Spleen (tissue), 11 donors: ENCODE measurements around the gene GBP2. TPM values are rescaled to one million over a fixed set of nuclear protein-coding genes. Genes with fewer than 3 reads are reported as not detected.

Source experiments
- DNase-seq: peaks from one replicate; pipeline ENCODE4 v3.0.0-alpha.2; 2020
- H3K27ac ChIP-seq, 8 donors: fragments of 200-600 bp; sonication (generic) in 7 of 8; 1 replicate in 4 of 8; 2 replicates in 4 of 8; pipeline versions ENCODE4 v1.5.0 to v1.8.0; 2016 to 2021; ENCODE audit warnings: inconsistent platforms in 4 of 8, mild to moderate bottlenecking in 4 of 8, moderate library complexity in 1 of 8
- H3K27me3 ChIP-seq, 7 donors: fragments of 200-600 bp; sonication (generic) in 6 of 7; replicated peaks in 1 of 7; 1 replicate in 4 of 7; 2 replicates in 3 of 7; pipeline versions ENCODE4 v1.5.0 to v1.8.0; 2016 to 2021; ENCODE audit warnings: inconsistent platforms in 3 of 7, mild to moderate bottlenecking in 1 of 7
- H3K36me3 ChIP-seq, 6 donors: fragments of 200-600 bp; sonication (generic) in 5 of 6; 1 replicate in 4 of 6; 2 replicates in 2 of 6; pipeline versions ENCODE4 v1.5.0 to v1.8.0; 2016 to 2021; ENCODE audit warnings: inconsistent platforms in 2 of 6
- H3K4me1 ChIP-seq, 6 donors: fragments of 200-600 bp; sonication (generic) in 5 of 6; 1 replicate in 3 of 6; 2 replicates in 3 of 6; pipeline versions ENCODE4 v1.5.0 to v1.8.0; 2016 to 2021; ENCODE audit warnings: inconsistent platforms in 3 of 6
- H3K4me3 ChIP-seq, 8 donors: fragments of 200-600 bp; sonication (generic) in 7 of 8; 1 replicate in 4 of 8; 2 replicates in 4 of 8; pipeline versions ENCODE4 v1.5.0 to v1.8.0; 2016 to 2021; ENCODE audit warnings: inconsistent platforms in 4 of 8, mild to moderate bottlenecking in 4 of 8, moderate library complexity in 2 of 8
- H3K9me3 ChIP-seq, 8 donors: fragments of 200-600 bp; sonication (generic) in 7 of 8; 1 replicate in 4 of 8; 2 replicates in 4 of 8; pipeline versions ENCODE4 v1.5.0 to v1.8.0; 2016 to 2021; ENCODE audit warnings: inconsistent platforms in 4 of 8
- CTCF ChIP-seq, 11 experiments: fragments of 200-600 bp in 7 of 11; fragments of 450-650 bp in 4 of 11; sonication (generic) in 4 of 11; IDR thresholded peaks in 8 of 11; conservative IDR thresholded peaks in 3 of 11; 1 replicate in 7 of 11; 2 replicates in 4 of 11; pipeline versions ENCODE4 v1.4.0 to v1.8.0; 2016 to 2021; ENCODE audit warnings: antibody characterized with exemption in 11 of 11, inconsistent platforms in 4 of 11, mild to moderate bottlenecking in 1 of 11
- POLR2A ChIP-seq, 3 donors: fragments of 450-650 bp; IDR thresholded peaks; one replicate each; pipeline ENCODE4 v1.5.1; 2017; ENCODE audit warnings: antibody characterized with exemption in 3 of 3, mild to moderate bottlenecking in 1 of 3
- POLR2AphosphoS5 ChIP-seq, 3 donors: sonication (generic); formaldehyde crosslinking; IDR thresholded peaks; one replicate each; pipeline ENCODE4 v1.5.1; 2017; ENCODE audit warnings: antibody characterized with exemption in 3 of 3
- WGBS, 5 donors: extraction: QIAGEN DNeasy Blood & Tissue Kit in 3 of 5; methylation state at CpG; one replicate each; pipeline versions ENCODE4 v1.1.5 to v1.1.7; 2013 to 2018; 5-methylcytosine and 5-hydroxymethylcytosine counted together
- intact Hi-C: fragments of 100-400 bp; cut with DNase I; formaldehyde crosslinking; loops from one replicate; pipeline ENCODE4 v1.15.0; 2023; ENCODE audit warnings: low total_unique reads
- polyA plus RNA-seq, 3 donors: library from polyadenylated mRNA; stranded (reverse); fragments of 200-250 nt; gene quantifications; one replicate each; pipeline ENCODE4 v1.2.1, GENCODE V29; 2013
- total RNA-seq, 7 donors: library from RNA; depleted of rRNA in 3 of 7; stranded (reverse); fragments of >200 nt in 3 of 7; fragmentation: NEBNext Ultra II Directional in 4 of 7; extraction: Animal tissue kit (Norgen Biotek cat#: 25700) in 4 of 7; gene quantifications; one replicate each; pipeline versions ENCODE4 v1.1.0 to v1.2.1, GENCODE V29; 2016 to 2021
- donor health status: healthy with polysubstance abuse.
- donor health status: DM: no; HTN: no; CAD: no; lungs with moderate emphysema.
- donor health status: DM: no; HTN: no; CAD: no.
- donor health status: Bipolar disorder and iron deficiency.
- donor health status: healthy.
- donor health status: DM: no; HTN: no; CAD: no.
- donor health status: DM: yes; HTN: yes; CAD: no.

GBP2 gene
- total and polyA plus RNA-seq, 10 donors: 62.1 to 109 (median 79.6) TPM

DNA sequence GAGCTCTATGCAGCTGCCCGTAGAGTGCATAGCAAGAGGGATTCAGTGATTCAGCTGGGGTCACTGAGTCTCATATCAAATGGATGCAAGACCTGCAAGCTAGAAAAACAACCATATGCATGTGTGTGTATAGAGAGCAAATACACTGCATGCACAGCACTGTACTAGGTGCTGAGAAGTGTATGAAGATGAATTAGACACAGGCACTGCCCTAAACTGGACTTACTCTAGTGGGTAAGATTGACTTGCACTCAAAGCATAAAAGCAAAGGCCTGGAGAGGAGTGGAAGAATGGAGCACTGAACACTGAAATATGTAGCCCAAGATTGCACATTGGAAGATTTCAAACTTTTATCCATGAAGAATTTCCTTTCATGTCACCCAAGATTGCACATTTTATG is 55.4 kb downstream of the GBP2 start:
- 53 to 81% (median 67%) methylated on average over 1 of the region's 1 CpG for WGBS, 5 donors
- intact Hi-C loops: no loop called here
- DNase-seq: no peak
- TF ChIP-seq POLR2A (IDR thresholded peaks at IDR 0.05) (no peak), POLR2AphosphoS5 (IDR thresholded peaks at IDR 0.05) (no peak)
- peaks cover 0 to 20% (median 14%) of the 10 kb centered on the region in 8 donors for H3K9me3 ChIP-seq
- H3K27me3 ChIP-seq: no peaks in the 10 kb centered on the region
- peak overlapping the region in 7 of 8 donors; percentile 55 to 83 (median 76) for H3K27ac ChIP-seq
- H3K4me3 ChIP-seq: peak overlapping the region in 6 of 8 donors; percentile 15 to 66 (median 25)
- H3K36me3 ChIP-seq: no peaks in the 10 kb centered on the region
- peaks cover 0 to 36% (median 22%) of the 10 kb centered on the region in 6 donors for H3K4me1 ChIP-seq

DNA sequence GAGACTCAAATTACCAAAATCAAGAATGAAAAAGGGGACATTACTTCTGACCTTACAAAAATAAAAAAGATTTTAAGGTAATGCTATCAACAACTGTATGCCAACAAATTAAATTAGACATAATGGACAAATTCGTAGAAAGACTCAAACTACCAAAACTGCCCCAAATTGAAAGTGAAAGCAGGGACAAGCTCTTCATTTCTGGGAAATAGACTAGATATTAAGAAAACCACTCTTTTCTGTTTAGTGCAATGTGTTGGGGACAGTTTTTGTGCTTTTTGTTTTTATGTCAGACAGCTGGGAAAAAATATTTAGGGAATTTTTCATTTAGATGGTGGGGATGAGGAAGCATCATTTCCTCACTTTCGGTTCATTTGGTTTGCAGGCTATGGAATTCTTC is 56.0 kb downstream of the GBP2 start:
- Histone ChIP-seq H3K27ac (peak overlapping the region; percentile 16 to 83 (median 74)), H3K36me3 (no peaks in the 10 kb centered on the region), H3K27me3 (no peaks in the 10 kb centered on the region), H3K4me3 (peak overlapping the region; percentile 15 to 66 (median 25)), H3K9me3 (peaks cover 0 to 18% (median 13%) of the 10 kb centered on the region in 8 donors), H3K4me1 (peaks cover 0 to 41% (median 23%) of the 10 kb centered on the region in 6 donors)
- DNase-seq: no peak
- intact Hi-C loops: no loop called here
- WGBS, 5 donors: 8 to 21% (median 14%) methylated on average over 2 of the region's 2 CpGs
- TF ChIP-seq POLR2AphosphoS5 (IDR thresholded peaks at IDR 0.05) (no peak), CTCF (IDR thresholded peaks at IDR 0.05 in 8 of 11, conservative IDR thresholded peaks at IDR 0.05 in 3 of 11) (no peak)

- H3K9me3 ChIP-seq: peaks cover 0 to 1% (median 0%) of the 10 kb centered on the region in 8 donors
- peaks cover 0 to under 1% (median 0%) of the 10 kb centered on the region in 6 donors for H3K36me3 ChIP-seq
- TF ChIP-seq POLR2A (IDR thresholded peaks at IDR 0.05): no peak
- no peak for TF ChIP-seq POLR2AphosphoS5 (IDR thresholded peaks at IDR 0.05)
- TF ChIP-seq CTCF (IDR thresholded peaks at IDR 0.05 in 8 of 11, conservative IDR thresholded peaks at IDR 0.05 in 3 of 11): no peak
- H3K27ac ChIP-seq: peak overlapping the region in 2 of 8 donors; percentile 0 to 83
- H3K27me3 ChIP-seq: no peaks in the 10 kb centered on the region
- H3K4me1 ChIP-seq: peaks cover 6 to 56% (median 28%) of the 10 kb centered on the region in 6 donors
- DNase-seq: no peak
- intact Hi-C loops: no loop called here
- H3K4me3 ChIP-seq: no peak overlapping the region
Observed at GRCh38 chr1:89068291-89068690, 57.6 kb downstream of the GBP2 start.

- H3K27me3 ChIP-seq: no peaks in the 10 kb centered on the region
- H3K4me3 ChIP-seq: peak within 1 kb of the TSS; percentile 43 to 70 (median 56)
- no peaks in the 10 kb centered on the region for H3K9me3 ChIP-seq
- intact Hi-C loops: no loop called here
- no peak for DNase-seq
- peaks cover 0 to 31% (median under 1%) of the 10 kb centered on the region in 6 donors for H3K36me3 ChIP-seq
- H3K27ac ChIP-seq: peak within 1 kb of the TSS; percentile 69 to 89 (median 86)
- 16 to 25% (median 21%) methylated on average over 4 of the region's 4 CpGs for WGBS, 5 donors
- TF ChIP-seq POLR2A (IDR thresholded peaks at IDR 0.05): peak in 1 of 3 donors; percentile 45
- TF ChIP-seq CTCF (IDR thresholded peaks at IDR 0.05 in 8 of 11, conservative IDR thresholded peaks at IDR 0.05 in 3 of 11): no peak
- TF ChIP-seq POLR2AphosphoS5 (IDR thresholded peaks at IDR 0.05): peak in 1 of 3 donors; percentile 23
- H3K4me1 ChIP-seq: peaks cover 13 to 81% (median 50%) of the 10 kb centered on the region in 6 donors
Observed at GRCh38 chr1:89065079-89065868, 60.6 kb downstream of the GBP2 start, which contains the start of gene GBP1. Gene GBP1 (minus strand): TSS chr1:89065208. CDS start chr1:89063234, 1,974 bp downstream.
